Fibroblast of lung (primary cell): ENCODE results near the gene NTPCR. TPM values are rescaled to one million over a fixed set of nuclear protein-coding genes. Genes with fewer than 3 reads are reported as not detected.

Source experiments
- DNase-seq, 2 donors: peaks; one replicate each; pipeline versions ENCODE4 v3.0.0 to v3.0.0-alpha.2; 2010; ENCODE audit warnings: low read depth in 2 of 2
- H2AFZ ChIP-seq: 2 replicates; pipeline ENCODE4 v1.5.1; 2012; ENCODE audit warnings: low read length, control low read depth, inconsistent platforms
- H3K27ac ChIP-seq: 2 replicates; pipeline ENCODE4 v1.5.1; 2011; ENCODE audit warnings: low read length, control low read depth; ENCODE audit not compliant: insufficient read depth
- H3K27me3 ChIP-seq: 2 replicates; pipeline ENCODE4 v1.5.1; 2011; ENCODE audit warnings: mild to moderate bottlenecking, low read length; ENCODE audit not compliant: control insufficient read depth, insufficient read depth
- H3K36me3 ChIP-seq: 2 replicates; pipeline ENCODE4 v1.5.1; 2011; ENCODE audit warnings: low read length; ENCODE audit not compliant: control insufficient read depth, insufficient read depth
- H3K4me1 ChIP-seq: 2 replicates; pipeline ENCODE4 v1.5.1; 2011; ENCODE audit warnings: low read length; ENCODE audit not compliant: control insufficient read depth, insufficient read depth; ENCODE audit errors: extremely low read depth
- H3K4me2 ChIP-seq: 2 replicates; pipeline ENCODE4 v1.5.1; 2011; ENCODE audit warnings: low read length, control low read depth; ENCODE audit not compliant: insufficient read depth; ENCODE audit errors: extremely low read depth
- H3K4me3 ChIP-seq, 4 experiments: fragments of 200-600 bp in 1 of 4; sonication (generic) in 1 of 4; replicated peaks in 1 of 4; 2 replicates each; pipeline ENCODE4 v1.5.1; 2011 to 2016; ENCODE audit warnings: low read length in 4 of 4, low read depth in 3 of 4, mild to moderate bottlenecking in 3 of 4, control low read depth in 2 of 4, inconsistent platforms in 1 of 4, mixed read lengths in 1 of 4; ENCODE audit not compliant: insufficient read depth in 1 of 4; ENCODE audit errors: control extremely low read depth in 1 of 4
- H3K79me2 ChIP-seq: 2 replicates; pipeline ENCODE4 v1.5.1; 2012; ENCODE audit warnings: mild to moderate bottlenecking, low read length, inconsistent platforms; ENCODE audit not compliant: control insufficient read depth, insufficient read depth
- H3K9ac ChIP-seq: 2 replicates; pipeline ENCODE4 v1.5.1; 2011; ENCODE audit warnings: mild to moderate bottlenecking, low read length, control low read depth; ENCODE audit not compliant: insufficient read depth
- H3K9me3 ChIP-seq: 2 replicates; pipeline ENCODE4 v1.5.1; 2012; ENCODE audit warnings: low read depth, low read length; ENCODE audit not compliant: control insufficient read depth, insufficient read depth
- H4K20me1 ChIP-seq: 2 replicates; pipeline ENCODE4 v1.5.1; 2011; ENCODE audit warnings: low read length; ENCODE audit not compliant: control insufficient read depth, insufficient read depth; ENCODE audit errors: extremely low read depth
- CTCF ChIP-seq, 2 donors: IDR thresholded peaks in 1 of 2; conservative IDR thresholded peaks in 1 of 2; 1 replicate in 1 of 2; 2 replicates in 1 of 2; pipeline ENCODE4 v1.5.1; 2011 to 2012; ENCODE audit warnings: low read length in 2 of 2, control low read depth in 1 of 2, inconsistent platforms in 1 of 2, low read depth in 1 of 2, mild to moderate bottlenecking in 1 of 2
- EZH2 ChIP-seq: IDR thresholded peaks from 2 replicates; pipeline ENCODE4 v1.5.1; 2012; ENCODE audit warnings: low read length, control low read depth, mild to moderate bottlenecking; ENCODE audit errors: missing control alignments
- polyA plus RNA-seq, 2 donors: library from polyadenylated mRNA; depleted of rRNA in 1 of 2; stranded (reverse) in 1 of 2; unstranded in 1 of 2; fragments of >200 nt; gene quantifications; 2 replicates each; pipeline ENCODE4 v1.2.1, GENCODE V29; 2011 to 2012; ENCODE audit warnings: missing spikeins in 1 of 2
- total RNA-seq: library from RNA; depleted of rRNA; stranded (reverse); fragments of >200 nt; gene quantifications from 2 replicates; pipeline ENCODE4 v1.2.1, GENCODE V29; 2014

NTPCR gene
- total and polyA plus RNA-seq, 2 donors (not counting 1 experiment from before 2014, with no cell fraction given) = 23.0 to 27.9 TPM

- Histone ChIP-seq H3K9me3 (no peaks in the 10 kb centered on the region), H3K36me3 (no peaks in the 10 kb centered on the region), H3K4me2 (no peak overlapping the region), H3K27ac (no peak overlapping the region), H2AFZ (no peak overlapping the region), H4K20me1 (no peaks in the 10 kb centered on the region), H3K79me2 (no peaks in the 10 kb centered on the region), H3K9ac (no peak overlapping the region), H3K4me1 (no peaks in the 10 kb centered on the region), H3K27me3 (no peaks in the 10 kb centered on the region), H3K4me3 (no peak overlapping the region)
- TF ChIP-seq EZH2 = no peak
- no peak for TF ChIP-seq CTCF (conservative IDR thresholded peaks at IDR 0.05 in 1 of 2, IDR thresholded peaks at IDR 0.05 in 1 of 2; ENCODE audit: low read depth in 1 of 2, low read length in 2 of 2)
- DNase-seq = no peak
Observed at GRCh38 chr1:233004451-233004850, 54.0 kb downstream of the NTPCR start.

- H3K36me3 ChIP-seq = no peaks in the 10 kb centered on the region
- H3K4me2 ChIP-seq = no peak overlapping the region
- no peaks in the 10 kb centered on the region for H3K27me3 ChIP-seq
- TF ChIP-seq CTCF (conservative IDR thresholded peaks at IDR 0.05 in 1 of 2, IDR thresholded peaks at IDR 0.05 in 1 of 2; ENCODE audit: low read depth in 1 of 2, low read length in 2 of 2) (no peak), EZH2 (no peak)
- H3K27ac ChIP-seq = no peak overlapping the region
- no peaks in the 10 kb centered on the region for H4K20me1 ChIP-seq
- H3K4me3 ChIP-seq = no peak overlapping the region
- H3K79me2 ChIP-seq = no peaks in the 10 kb centered on the region
- H3K9me3 ChIP-seq = no peaks in the 10 kb centered on the region
- DNase-seq = no peak
- H2AFZ ChIP-seq = no peak overlapping the region
- no peak overlapping the region for H3K9ac ChIP-seq
- peaks cover 2% of the 10 kb centered on the region for H3K4me1 ChIP-seq
Observed at GRCh38 chr1:233005156-233005555, 54.7 kb downstream of the NTPCR start.

- no peak overlapping the region for H3K9ac ChIP-seq
- no peaks in the 10 kb centered on the region for H4K20me1 ChIP-seq
- H3K4me2 ChIP-seq = no peak overlapping the region
- TF ChIP-seq EZH2 = no peak
- no peak for TF ChIP-seq CTCF (conservative IDR thresholded peaks at IDR 0.05 in 1 of 2, IDR thresholded peaks at IDR 0.05 in 1 of 2; ENCODE audit: low read depth in 1 of 2, low read length in 2 of 2)
- no peak overlapping the region for H3K27ac ChIP-seq
- H3K4me3 ChIP-seq = no peak overlapping the region
- H3K4me1 ChIP-seq = peaks cover 3% of the 10 kb centered on the region
- no peaks in the 10 kb centered on the region for H3K79me2 ChIP-seq
- H3K9me3 ChIP-seq = no peaks in the 10 kb centered on the region
- peak in 1 of 2 donors; percentile 71 for DNase-seq
- H2AFZ ChIP-seq = no peak overlapping the region
- no peaks in the 10 kb centered on the region for H3K27me3 ChIP-seq
- no peaks in the 10 kb centered on the region for H3K36me3 ChIP-seq
Observed at GRCh38 chr1:233005703-233006102, 55.3 kb downstream of the NTPCR start.
